Keratinocyte (primary cell): ENCODE results near the gene FAM107B. TPM values are rescaled to one million over a fixed set of nuclear protein-coding genes. Genes with fewer than 3 reads are reported as not detected.

Experiments used
- DNase-seq: peaks from one replicate; pipeline ENCODE4 v3.0.0-alpha.2; 2011; ENCODE audit warnings: low read depth, missing footprints, low spot score
- FAIRE-seq: peaks from 2 replicates; lab custom pipeline; 2011; peaks lifted over from hg19 to GRCh38; lab: Jason Lieb, UNC
- H2AFZ ChIP-seq: 2 replicates; pipeline ENCODE4 v1.6.0; 2012; ENCODE audit warnings: low read length, control low read depth, inconsistent platforms; ENCODE audit not compliant: control insufficient read depth
- H3K27ac ChIP-seq: 2 replicates; pipeline ENCODE4 v1.5.1; 2011; ENCODE audit warnings: low read length; ENCODE audit not compliant: control insufficient read depth, insufficient read depth
- H3K27me3 ChIP-seq: 3 replicates; pipeline ENCODE4 v1.6.0; 2011; ENCODE audit warnings: low read length; ENCODE audit not compliant: control insufficient read depth, insufficient read depth; ENCODE audit errors: extremely low read depth
- H3K36me3 ChIP-seq, 2 experiments: 2 replicates in 1 of 2; 3 replicates in 1 of 2; pipeline ENCODE4 v1.5.1; 2011; ENCODE audit warnings: low read length in 2 of 2, mild to moderate bottlenecking in 1 of 2; ENCODE audit not compliant: control insufficient read depth in 2 of 2, insufficient read depth in 2 of 2; ENCODE audit errors: extremely low read depth in 1 of 2
- H3K4me1 ChIP-seq: 3 replicates; pipeline ENCODE4 v1.5.1; 2011; ENCODE audit warnings: low read length; ENCODE audit not compliant: control insufficient read depth, insufficient read depth; ENCODE audit errors: extremely low read depth
- H3K4me2 ChIP-seq: 3 replicates; pipeline ENCODE4 v1.6.0; 2011; ENCODE audit warnings: low read depth, low read length; ENCODE audit not compliant: control insufficient read depth, insufficient read depth; ENCODE audit errors: extremely low read depth
- H3K4me3 ChIP-seq, 3 experiments: fragments of 200-600 bp in 1 of 3; sonication (generic) in 1 of 3; 2 replicates in 2 of 3; 3 replicates in 1 of 3; pipeline ENCODE4 v1.5.1; 2011 to 2016; ENCODE audit warnings: low read length in 3 of 3, mild to moderate bottlenecking in 3 of 3, control low read depth in 2 of 3, inconsistent platforms in 1 of 3, low read depth in 1 of 3, mixed read lengths in 1 of 3, mixed run types in 1 of 3, moderate library complexity in 1 of 3; ENCODE audit not compliant: control insufficient read depth in 2 of 3, insufficient read depth in 2 of 3; ENCODE audit errors: extremely low read depth in 1 of 3
- H3K79me2 ChIP-seq: 2 replicates; pipeline ENCODE4 v1.6.0; 2012; ENCODE audit warnings: low read length; ENCODE audit not compliant: control insufficient read depth, insufficient read depth
- H3K9ac ChIP-seq: 3 replicates; pipeline ENCODE4 v1.6.0; 2011; ENCODE audit warnings: low read length; ENCODE audit not compliant: control insufficient read depth, insufficient read depth; ENCODE audit errors: extremely low read depth
- H3K9me1 ChIP-seq: 3 replicates; pipeline ENCODE4 v1.6.0; 2011; ENCODE audit warnings: low read length; ENCODE audit not compliant: control insufficient read depth, insufficient read depth; ENCODE audit errors: extremely low read depth
- H3K9me3 ChIP-seq: 2 replicates; pipeline ENCODE4 v1.5.1; 2012; ENCODE audit warnings: low read depth, low read length; ENCODE audit not compliant: control insufficient read depth
- H4K20me1 ChIP-seq: 3 replicates; pipeline ENCODE4 v1.6.0; 2011; ENCODE audit warnings: low read length; ENCODE audit not compliant: control insufficient read depth, insufficient read depth; ENCODE audit errors: extremely low read depth
- CTCF ChIP-seq, 3 experiments: IDR thresholded peaks in 1 of 3; conservative IDR thresholded peaks in 1 of 3; optimal IDR thresholded peaks in 1 of 3; 2 replicates in 2 of 3; 3 replicates in 1 of 3; pipeline versions ENCODE3 to v1.5.1; 2011; ENCODE audit warnings: low read length in 3 of 3, mild to moderate bottlenecking in 3 of 3, moderate library complexity in 2 of 3, control low read depth in 1 of 3, inconsistent platforms in 1 of 3; ENCODE audit not compliant: insufficient read depth in 2 of 3; ENCODE audit errors: extremely low read depth in 1 of 3
- EZH2 ChIP-seq: IDR thresholded peaks from one replicate; pipeline ENCODE4 v1.6.1; 2012; ENCODE audit warnings: inconsistent platforms, mild to moderate bottlenecking, low read length, moderate library complexity
- dilution Hi-C: fragments of 300-500 bp; cut with MboI; formaldehyde crosslinking; loops from one replicate; pipeline ENCODE4 v1.7.0; 2020; ENCODE audit warnings: low sequenced_read_pairs; ENCODE audit not compliant: extremely low pct_ligation_motif_present
- polyA plus RNA-seq, 5 experiments: library from polyadenylated mRNA; depleted of rRNA in 3 of 5; stranded (reverse) in 3 of 5; stranded (forward) in 1 of 5; unstranded in 1 of 5; fragments of >200 nt; gene quantifications; 1 replicate in 1 of 5; 2 replicates in 3 of 5; 3 replicates in 1 of 5; pipeline versions ENCODE4 v1.2.1 to v1.2.3, GENCODE V29; 2011 to 2012; ENCODE audit warnings: missing spikeins in 2 of 5, low read depth in 1 of 5, low replicate concordance in 1 of 5

The FAM107B gene
- polyA plus RNA-seq, 1 donor (not counting 4 experiments of a cell fraction or from before 2014, with no cell fraction given) = 8.7 TPM

GRCh38 chr10:14486777-14487487 lies 287.8 kb downstream of the FAM107B start:
- Histone ChIP-seq H3K4me2 (no peak overlapping the region), H3K9ac (no peak overlapping the region), H3K27ac (no peak overlapping the region), H3K36me3 (no peaks in the 10 kb centered on the region), H3K4me3 (no peak overlapping the region), H4K20me1 (no peaks in the 10 kb centered on the region), H3K27me3 (no peaks in the 10 kb centered on the region), H3K4me1 (no peaks in the 10 kb centered on the region), H3K9me1 (no peaks in the 10 kb centered on the region), H3K9me3 (no peaks in the 10 kb centered on the region), H3K79me2 (no peaks in the 10 kb centered on the region), H2AFZ (no peak overlapping the region)
- TF ChIP-seq EZH2 (no peak), CTCF (optimal IDR thresholded peaks at IDR 0.05 in 1 of 3, IDR thresholded peaks at IDR 0.05 in 1 of 3, conservative IDR thresholded peaks at IDR 0.05 in 1 of 3; ENCODE audit: extremely low read depth in 1 of 3, insufficient read depth in 2 of 3, low read length in 3 of 3) (no peak)
- dilution Hi-C loops = loop anchor here (10.0 kb wide), 1 partner anchor 302 kb away; no protein-coding TSS in a partner anchor
- no peak for FAIRE-seq
- DNase-seq = no peak

GRCh38 chr10:14485986-14486385 lies 288.7 kb downstream of the FAM107B start:
- dilution Hi-C loops = loop anchor here (10.0 kb wide), 1 partner anchor 301 kb away; no protein-coding TSS in a partner anchor
- H3K9ac ChIP-seq = no peak overlapping the region
- no peaks in the 10 kb centered on the region for H3K9me3 ChIP-seq
- DNase-seq (no peak), FAIRE-seq (no peak)
- no peaks in the 10 kb centered on the region for H3K27me3 ChIP-seq
- no peaks in the 10 kb centered on the region for H3K4me1 ChIP-seq
- H2AFZ ChIP-seq = no peak overlapping the region
- H3K9me1 ChIP-seq = no peaks in the 10 kb centered on the region
- H3K4me2 ChIP-seq = no peak overlapping the region
- no peaks in the 10 kb centered on the region for H4K20me1 ChIP-seq
- no peak for TF ChIP-seq EZH2
- TF ChIP-seq CTCF (optimal IDR thresholded peaks at IDR 0.05 in 1 of 3, IDR thresholded peaks at IDR 0.05 in 1 of 3, conservative IDR thresholded peaks at IDR 0.05 in 1 of 3; ENCODE audit: extremely low read depth in 1 of 3, insufficient read depth in 2 of 3, low read length in 3 of 3) = no peak
- H3K36me3 ChIP-seq = no peaks in the 10 kb centered on the region
- no peak overlapping the region for H3K4me3 ChIP-seq
- H3K27ac ChIP-seq = no peak overlapping the region
- H3K79me2 ChIP-seq = no peaks in the 10 kb centered on the region
